ENCODE measurements around the gene NFKBIB. TPM values are rescaled to one million over a fixed set of nuclear protein-coding genes. Genes with fewer than 3 reads are reported as not detected.
"Not testable (repeated sequence)": the region's sequence is repeated elsewhere in the genome, so short reads cannot be mapped to it uniquely, and the experiment has no call there.

Gene NFKBIB
- polyA plus RNA-seq, 1 donor = 6.8 TPM

DNA sequence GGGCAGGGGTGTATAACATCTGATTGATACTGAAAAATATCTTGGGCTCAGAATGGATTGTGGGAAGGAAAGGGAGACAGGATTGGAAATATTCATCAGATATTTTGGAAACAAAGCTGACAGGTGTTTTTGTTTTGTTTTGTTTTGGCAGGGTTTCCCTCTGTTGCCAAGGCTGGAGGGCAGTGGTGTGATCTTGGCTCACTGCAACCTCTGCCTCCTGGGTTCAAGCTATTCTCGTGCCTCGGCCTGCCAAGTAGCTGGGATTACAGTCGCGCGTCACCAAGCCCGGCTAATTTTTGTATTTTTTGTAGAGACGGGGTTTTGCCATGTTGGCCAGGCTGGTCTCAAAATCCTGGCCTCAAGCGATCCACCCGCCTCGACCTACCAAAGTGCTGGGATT, 26.4 kb upstream of the NFKBIB start:
- not testable (repeated sequence) for DNase-seq

DNA sequence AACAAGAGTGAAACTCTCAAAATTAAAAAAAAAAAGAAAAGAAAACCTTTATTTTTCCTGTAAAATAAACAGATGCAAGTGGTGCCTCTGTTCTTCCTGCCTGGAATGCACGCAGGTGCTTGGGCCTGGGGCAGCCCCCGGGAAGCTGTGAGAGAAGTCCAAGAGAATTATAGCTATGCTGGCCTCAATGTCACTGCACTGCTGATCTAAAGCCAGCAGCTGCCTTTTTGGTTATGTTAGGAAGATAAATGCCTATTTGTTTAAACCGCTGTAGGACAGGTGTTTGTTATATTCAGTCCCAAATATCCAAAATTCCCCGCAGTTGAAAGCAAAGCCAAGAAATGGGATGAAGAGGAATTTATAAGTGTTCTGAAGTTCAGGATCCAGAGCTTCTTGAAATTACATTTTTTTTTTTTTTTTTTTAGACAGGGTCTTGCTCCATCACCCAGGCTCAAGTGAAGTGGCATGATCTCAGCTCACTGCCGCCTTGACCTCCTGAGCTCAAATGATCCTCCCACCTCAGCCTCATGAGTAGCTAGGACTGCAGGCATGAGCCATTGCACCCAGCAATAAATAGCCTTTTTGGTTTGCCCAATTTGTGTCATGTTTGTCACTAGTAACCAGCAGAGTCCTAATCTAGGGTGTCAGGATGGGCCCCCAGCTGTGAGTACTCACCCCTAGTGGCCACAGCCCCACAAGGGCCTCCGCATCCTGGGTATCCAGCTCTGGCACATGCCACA, 23.9 kb upstream of the NFKBIB start:
- DNase-seq = no peak

DNA sequence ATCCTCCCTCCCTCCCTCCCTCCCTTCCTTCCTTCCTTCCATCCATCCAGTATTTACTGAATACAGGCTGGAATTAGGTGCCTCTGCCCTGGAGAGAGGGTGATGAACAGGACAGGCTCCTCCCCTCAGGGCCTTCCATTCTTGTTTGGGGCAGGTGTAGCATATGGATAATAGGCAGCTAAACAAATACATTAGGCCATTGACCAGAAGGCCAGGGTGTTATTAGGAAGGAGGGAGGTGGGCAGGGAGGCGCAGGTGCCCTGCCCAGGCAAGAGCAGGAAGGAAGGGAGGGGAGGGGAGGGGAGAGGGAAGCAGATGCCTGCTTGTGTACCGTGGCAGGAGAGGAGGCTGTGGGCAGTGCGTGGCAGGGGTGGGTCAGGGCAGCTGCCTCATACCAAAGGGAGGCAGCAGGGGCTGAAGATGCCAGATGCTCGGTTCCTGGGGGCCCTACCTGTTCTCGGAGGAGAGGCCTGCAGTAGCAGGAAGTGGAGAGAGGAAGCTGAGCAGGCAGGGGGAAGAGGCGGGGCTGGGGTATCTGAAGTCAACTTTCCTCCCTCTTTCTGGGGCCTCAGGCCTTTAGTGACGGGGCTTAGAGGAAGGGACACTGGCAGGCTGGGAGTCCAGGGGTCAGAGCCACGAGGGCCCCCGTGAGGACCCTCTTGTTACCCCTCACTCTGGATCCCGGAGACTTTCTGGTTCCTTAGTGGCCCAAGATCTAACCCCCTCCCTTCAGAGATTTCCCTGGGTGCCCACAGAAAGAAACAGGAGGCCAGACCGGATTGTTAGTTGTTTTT, 21.8 kb upstream of the NFKBIB start, which contains the start of gene RINL:
TSS of gene RINL (minus strand) at position 495 of the 794 bp plus-strand sequence. CDS start 1,533 bp downstream, outside the sequence.
- no peak for DNase-seq

DNA sequence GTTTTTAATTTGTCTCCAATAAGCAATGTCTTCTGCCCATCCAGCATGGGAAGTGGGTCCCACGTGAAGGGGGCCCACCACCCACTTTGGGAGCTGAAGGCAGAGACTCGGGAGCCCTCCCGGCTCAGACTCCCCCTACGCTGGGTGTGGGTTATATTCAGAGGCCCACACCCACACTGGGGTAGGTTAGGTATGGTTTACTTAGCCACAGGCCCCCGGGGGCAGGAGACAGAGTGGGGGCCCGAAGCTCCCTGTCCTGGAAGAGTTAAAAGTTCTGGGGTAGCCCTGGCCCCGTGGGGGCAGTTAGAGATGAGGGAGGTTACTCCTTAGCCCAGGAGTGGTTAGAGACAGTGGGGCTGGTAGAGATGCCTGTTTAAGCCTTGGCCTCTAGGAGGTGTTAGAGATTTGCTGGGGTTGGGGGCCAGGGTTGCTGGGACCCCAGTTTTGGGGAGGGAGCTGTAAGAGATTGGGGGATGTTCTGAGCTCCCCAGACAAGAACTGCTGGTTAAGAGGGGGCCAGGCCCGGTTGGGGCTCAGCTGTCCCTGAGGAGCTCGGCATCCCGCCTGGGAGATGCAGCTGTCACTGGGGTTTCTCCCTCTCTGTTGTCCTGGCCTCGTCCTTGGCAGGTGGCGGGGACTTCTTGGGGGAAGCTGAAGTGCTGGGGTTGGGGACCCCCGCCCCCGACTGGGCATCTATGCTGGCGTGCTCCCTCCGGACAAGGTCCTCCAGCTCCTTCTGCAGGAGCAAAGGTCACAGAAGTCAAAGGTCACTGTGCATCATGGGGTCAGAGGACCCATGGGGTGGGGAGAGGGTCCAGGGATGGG, 21.0 kb upstream of the NFKBIB start:
- DNase-seq = no peak

DNA sequence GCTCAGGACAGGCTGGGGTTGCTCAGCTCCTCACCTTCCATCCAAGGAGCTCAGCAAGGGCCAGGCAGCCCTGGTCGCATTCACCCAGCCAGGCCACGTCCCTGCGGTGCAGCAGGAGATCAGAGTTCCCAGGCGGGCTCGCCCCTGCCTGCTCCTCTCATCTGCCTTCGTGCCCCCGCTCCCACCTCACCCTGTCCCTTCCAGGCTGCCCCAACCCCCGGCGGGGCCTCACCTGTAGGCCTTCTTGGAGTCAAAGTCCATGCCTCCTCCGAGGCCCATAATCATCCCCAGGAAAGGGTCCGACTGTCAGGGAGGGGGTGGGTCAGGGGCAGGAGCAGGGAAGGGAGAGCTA, 20.4 kb upstream of the NFKBIB start:
- DNase-seq = no peak

DNA sequence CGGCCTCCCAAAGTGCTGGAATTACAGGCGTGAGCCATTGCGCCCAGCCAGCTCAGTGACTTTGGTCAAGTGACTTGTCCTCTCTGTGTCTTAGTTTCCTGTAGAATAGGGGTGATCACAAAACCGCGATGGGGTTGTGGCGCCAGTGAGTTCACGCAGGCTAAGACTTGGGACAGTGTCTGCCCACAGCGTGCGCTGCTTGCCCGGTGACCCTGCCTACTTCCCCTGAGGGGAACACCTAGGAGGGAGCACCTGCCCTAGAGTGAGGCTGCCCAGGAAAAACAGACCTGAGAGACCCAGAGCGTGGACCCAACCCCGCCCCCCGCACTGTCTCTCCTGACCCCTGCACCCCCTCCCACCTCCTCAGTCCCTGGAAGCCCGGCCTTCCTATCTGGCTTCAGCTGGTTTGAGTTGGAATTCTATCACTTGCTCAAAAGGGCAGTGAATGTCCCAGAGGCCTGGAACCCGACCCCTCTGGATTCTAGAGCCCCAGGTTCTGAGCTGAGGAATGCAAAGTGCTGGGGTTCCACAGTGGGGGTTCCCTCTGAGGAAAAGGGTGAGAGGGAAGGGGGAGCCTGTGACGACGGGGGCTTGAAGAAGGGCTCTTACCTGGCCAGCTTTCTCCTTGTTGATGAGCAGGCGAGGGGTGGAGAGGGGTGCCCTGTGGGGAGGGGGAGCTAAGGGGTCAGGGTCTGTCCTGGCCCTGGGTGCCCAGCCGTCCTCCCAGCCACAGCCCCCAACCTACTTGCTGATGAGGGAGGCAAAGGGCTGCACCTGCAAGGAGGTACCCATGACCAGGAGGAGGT, 19.5 kb upstream of the NFKBIB start:
- DNase-seq = no peak

DNA sequence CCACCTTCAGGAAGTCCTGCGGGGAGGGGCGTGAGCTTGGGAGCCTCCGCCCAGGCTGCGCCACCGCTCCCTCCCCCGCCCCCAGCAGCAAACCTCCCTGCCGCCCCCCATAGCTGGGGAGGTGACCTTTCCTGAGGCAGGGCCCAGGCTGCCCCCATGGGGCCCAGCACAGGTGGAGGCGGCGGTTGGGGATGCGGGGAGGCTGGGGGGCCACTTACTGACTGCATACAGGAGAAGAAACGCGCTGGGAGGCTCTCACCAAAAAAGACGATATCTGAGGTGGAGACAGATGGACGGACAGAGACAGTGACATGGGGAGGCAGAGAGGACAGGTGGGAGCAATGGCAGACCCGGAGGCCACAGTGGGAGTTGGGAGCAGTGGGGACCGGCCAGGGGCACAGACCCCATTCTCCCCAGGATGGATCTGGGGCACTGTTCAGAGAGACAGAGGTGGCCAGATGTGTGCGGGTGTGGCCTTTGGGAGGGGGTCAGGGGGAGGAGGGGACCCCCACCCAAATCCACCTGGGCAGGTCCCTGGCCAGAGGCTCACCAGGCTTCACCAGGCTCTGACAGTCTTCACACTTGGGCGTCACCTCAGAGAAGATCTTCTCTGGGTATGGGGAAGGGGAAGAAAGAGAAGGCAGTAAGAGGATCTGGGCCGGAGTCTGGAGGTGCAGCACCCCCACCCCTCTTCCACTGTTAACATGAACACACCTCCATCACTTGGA, 18.7 kb upstream of the NFKBIB start:
- no peak for DNase-seq

DNA sequence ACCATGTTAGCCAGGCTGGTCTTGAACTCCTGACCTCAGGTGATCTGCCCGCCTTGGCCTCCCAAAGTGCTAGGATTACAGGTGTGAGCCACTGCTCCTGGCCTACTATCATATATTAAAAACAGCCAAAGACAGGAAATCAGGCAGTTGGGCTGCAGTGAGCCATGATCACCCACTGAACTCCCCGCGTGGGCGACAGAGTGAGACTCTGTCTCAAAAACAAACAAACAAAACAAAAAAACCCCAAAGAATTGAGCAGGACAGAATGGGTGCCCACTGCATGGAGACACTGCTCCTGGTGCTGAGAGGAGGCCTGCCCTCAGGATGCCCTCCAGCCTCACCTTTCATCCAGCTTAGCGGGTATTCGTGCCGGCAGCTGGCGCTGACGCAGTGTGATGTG, 16.5 kb upstream of the NFKBIB start:
- DNase-seq = no peak

DNA sequence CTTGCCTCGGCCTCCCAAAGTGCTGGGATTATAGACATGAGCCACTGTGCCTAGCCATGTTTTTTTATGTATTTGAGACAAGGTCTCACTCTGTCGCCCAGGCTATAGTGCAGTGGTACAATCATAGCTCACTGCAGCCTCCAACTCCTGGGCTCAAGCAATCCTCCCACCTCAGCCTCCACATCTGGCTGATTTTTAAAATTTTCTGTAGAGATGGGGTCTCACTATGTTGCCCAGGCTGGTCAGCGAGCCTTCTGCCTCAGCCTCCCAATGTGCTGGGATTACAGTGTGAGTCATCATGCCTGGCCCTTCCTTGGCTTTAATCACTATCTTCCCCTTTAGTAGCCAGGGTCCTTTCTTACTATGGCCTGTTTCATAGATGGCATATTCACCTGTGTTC, 15.1 kb upstream of the NFKBIB start:
- not testable (repeated sequence) for DNase-seq

DNA sequence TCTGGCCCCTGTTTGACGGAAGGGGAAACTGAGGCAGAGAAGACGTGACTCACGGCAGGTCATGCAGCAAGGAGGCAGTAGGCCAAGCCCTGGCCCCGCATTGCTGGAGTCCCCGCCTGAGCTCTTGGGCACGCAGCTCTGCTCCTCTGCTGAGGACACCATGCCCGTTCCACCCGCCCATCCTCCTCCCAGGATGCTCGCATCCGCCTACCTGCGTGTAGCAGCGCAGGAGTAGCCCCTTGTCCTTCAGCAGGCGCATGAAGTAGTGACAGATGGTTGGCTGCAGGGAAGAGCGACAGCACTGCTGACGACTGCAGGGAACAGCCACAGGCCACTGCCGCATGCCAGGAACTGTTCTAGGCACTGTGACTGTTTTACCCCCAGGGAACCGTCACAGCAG, 10.9 kb upstream of the NFKBIB start:
- DNase-seq = no peak

DNA sequence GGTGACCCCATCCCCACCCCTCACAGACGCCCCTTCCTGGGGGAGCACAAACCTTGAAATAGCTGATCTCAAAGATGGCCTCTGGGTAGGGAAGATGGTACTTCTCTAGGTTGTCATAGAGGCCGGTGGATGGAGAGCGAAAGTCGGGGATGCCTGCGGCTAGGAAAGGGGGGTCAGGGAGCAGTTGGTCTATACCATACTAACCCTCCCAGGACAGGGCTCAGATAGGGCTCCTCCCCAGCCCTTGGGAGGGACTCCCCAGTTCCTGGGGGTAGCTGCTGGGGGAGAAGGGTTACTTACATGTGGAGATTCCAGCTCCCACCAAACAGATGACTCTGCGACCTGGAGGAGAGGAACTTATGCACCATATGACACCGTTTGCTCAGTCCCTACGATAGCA, 10.0 kb upstream of the NFKBIB start:
- DNase-seq = no peak

DNA sequence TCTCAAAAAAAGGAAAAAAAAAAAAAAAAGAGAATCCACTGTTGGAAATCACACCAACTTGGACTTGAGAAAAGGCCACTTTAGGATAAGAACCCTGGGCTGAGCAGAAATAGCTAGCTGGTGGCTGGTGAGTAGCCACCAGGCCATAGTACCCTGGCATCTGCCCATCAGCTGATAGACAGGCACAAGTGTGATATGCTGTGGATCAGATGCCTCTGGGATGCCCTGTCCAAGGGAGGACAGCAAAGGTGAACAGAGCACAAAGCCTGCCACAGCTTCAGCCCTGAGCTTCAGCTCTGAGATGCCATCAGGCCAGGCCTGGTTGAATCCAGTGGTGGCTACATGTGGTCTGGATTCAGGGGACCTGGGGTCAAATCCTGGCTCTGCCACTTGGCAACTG, 9.1 kb upstream of the NFKBIB start:
- no peak for DNase-seq

DNA sequence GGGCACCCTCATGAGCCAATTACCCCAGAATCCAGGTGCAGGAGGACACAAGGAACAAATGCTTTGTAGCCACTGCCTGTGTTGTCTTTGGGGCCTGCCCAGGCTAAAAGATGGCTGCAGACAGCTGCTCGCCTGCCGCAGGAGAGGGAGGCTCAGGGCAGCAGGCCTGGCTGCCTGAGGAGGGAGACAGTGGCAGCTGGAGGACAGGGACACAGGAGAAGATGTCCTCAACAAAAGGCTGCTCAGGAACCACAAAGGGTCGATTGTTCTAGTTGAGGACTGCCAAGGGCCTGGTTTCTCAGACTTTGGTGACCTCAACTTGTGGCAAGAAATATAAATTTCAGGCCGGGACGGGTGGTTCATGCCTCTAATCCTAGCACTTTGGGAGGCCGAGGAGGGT, 8.0 kb upstream of the NFKBIB start:
- DNase-seq = no peak

DNA sequence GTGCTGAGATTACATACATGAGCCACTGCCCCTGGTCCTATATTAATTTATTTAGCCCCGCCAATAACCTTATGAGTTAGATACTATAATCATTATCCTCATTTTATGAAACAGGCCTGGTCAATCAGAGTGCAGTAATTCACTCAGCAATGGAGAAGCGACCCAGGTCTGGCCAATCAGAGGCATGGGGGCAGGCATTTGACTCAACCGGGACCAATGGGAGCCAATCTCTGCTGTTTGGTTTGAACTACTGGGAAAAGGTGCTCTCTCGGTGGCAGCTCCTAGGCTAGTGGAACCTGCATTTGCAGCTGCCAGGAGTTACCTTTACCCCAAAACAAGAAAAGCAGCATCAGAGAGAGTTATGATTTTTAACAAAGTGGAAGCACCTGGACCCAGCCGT, 6.9 kb upstream of the NFKBIB start:
- no peak for DNase-seq

DNA sequence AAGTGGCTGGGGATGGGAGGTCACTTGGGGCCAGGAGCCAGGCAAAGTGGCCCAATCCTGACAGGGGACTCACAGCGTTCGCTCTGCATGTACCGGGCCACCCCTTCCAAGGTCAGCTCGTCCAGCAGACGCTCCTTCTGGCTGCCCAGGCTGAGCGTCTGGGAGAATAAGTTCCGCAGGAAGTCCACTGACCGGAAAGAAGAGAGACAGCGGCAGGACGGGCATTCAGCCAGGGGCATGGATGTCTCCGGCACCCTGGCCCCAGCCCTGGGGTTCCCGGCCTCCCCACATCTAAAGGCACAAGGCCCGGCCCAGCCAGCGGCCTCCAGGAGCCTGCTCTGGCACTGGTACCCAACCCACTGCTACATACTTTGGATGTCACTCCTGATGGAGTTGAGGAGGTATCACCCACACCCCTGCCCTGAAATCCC, 6.4 kb upstream of the NFKBIB start:
- no peak for DNase-seq

DNA sequence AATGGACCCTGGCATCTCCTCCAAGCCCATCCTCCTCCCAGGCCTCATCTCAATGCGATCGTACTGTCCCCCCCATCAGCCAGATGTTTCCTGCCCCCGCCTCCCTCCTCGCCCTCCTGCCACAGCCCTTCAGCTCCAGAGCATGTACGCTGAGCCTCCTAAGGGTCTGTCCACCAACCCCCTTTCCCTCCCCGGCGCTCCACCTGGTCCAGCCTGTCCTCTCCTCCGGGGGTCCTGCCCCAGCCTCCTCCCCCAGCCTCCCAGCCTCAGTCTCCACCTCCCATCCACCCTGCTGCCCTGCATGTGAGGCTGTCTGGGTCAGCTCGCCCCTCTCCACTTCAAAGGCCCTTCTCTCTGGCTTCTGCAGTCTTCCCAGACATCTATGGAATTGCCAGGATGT, 4.8 kb upstream of the NFKBIB start:
- no peak for DNase-seq

DNA sequence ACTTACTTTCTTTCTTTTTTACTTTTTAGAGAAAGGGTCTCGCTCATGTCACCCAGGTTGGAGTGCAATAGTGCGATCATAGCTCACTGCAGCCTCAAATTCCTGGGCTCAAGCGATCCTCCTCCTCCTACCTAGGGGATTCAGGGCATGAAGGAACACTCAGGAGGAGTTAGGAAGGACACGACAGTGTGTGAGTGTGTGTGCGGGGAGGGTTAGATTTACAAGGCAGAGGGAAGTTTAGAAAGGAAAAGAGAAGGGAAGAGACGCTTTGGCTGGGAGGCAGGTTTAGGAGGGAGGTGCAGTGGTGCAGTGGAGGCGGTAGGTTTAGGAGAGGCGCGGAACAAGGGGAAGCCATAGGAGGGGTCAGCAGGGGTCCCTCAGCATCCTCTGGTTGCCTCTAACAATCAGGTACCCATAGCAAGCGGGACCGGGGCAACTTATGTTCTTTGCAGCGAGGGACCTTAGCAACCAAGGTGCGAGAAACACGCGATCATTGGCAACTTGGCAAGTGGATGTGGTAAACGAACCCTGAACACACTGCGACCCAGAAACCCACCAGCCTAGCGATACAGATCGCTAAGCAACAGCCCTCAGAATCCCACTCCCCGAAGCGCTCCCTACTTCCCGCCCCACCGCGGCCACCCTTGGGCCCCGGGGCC, 852 bp upstream of the NFKBIB start:
- no peak for DNase-seq

DNA sequence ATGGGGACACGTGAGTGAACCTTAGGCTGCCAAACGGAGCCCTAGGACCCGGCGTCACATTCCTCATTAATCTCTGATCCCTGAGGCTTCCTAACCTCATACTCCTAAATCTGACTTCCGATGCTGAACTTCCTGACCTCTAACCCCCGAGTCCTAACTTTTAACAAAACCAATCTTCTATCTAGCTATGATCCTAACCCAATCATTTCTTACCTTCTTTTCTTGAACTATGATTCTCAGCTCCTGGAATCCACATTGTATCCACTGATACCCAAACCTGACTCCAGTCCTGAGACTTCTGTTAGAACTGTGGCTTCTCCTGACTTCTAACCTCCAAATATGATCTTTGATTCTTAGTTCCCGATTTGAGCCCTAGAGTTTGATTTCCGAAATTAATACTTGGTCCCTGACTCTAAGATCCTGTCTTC, 447 bp downstream of the NFKBIB start:
- no peak for DNase-seq

DNA sequence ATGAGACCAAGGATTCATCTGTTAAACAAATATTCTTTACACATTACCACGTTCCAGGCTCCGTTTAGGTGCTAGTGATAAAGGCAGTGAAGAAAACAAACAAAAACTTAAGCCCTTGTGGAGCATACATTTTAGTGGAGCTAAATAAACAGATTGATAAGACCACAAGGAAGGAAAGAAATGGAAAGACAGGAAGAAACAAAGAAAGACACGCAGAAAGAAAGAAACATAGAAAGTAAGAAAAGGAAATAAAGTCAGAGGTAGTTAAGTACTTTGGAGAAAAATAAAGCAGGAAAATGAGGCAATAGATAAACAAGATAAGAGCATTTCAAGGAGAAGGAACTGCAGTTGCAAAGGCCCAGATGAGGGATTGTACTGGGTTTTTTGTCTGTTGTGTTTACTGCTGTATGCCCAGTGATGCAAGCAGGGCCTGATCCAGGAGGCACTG, 998 bp downstream of the NFKBIB start:
- no peak for DNase-seq

DNA sequence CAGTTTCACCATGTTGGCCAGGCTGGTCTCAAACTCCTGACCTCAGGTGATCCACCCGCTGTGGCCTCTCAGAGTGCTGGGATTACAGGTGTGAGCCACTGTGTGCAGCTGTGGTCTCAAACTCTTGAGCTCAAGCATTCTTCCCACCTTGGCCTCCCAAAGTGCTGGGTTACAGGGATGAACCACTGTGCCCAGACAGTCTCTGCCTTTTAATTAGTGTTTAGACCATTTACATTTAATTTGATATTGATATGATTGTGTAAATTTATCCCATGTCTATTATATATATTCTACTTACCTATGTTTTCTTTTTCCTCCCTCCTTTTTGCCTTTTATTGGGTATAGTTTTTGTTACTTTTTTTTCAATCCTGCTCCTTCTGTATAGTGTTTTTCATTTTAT, 1.9 kb downstream of the NFKBIB start:
- DNase-seq = no peak
